GM18508 (cell line): ENCODE measurements around the gene C10orf143.
"Not testable (repeated sequence)": the region's sequence is repeated elsewhere in the genome, so short reads cannot be mapped to it uniquely, and the experiment has no call there.

Experiments used
- ATAC-seq: cut with Tn5 transposase; IDR thresholded peaks from one replicate; pipeline ENCODE4 v1.9.1; 2021; ENCODE audit warnings: moderate number of reproducible peaks; ENCODE audit not compliant: insufficient read depth, unreplicated experiment

C10orf143 gene

GRCh38 chr10:130110246-130111112 is at the start of gene C10orf143:
Gene C10orf143 (minus strand): TSS chr10:130110830. CDS start chr10:130110772, 58 bp downstream.
- ATAC-seq = peak; percentile 55

- ATAC-seq = no peak
Measured at GRCh38 chr10:130159192-130159794, 48.7 kb upstream of the C10orf143 start.

- ATAC-seq = no peak
Measured at GRCh38 chr10:130146042-130146441, 35.4 kb upstream of the C10orf143 start.

- peak; percentile 67 for ATAC-seq
Measured at GRCh38 chr10:130141878-130142277, 31.2 kb upstream of the C10orf143 start.

GRCh38 chr10:130141460-130141859 is 30.8 kb upstream of the C10orf143 start:
- no peak for ATAC-seq

- ATAC-seq = no peak
Measured at GRCh38 chr10:130141038-130141437, 30.4 kb upstream of the C10orf143 start.

GRCh38 chr10:130140425-130140824 is 29.8 kb upstream of the C10orf143 start:
- peak; percentile 34 for ATAC-seq

- no peak for ATAC-seq
Measured at GRCh38 chr10:130138479-130138866, 27.8 kb upstream of the C10orf143 start.

- ATAC-seq = no peak
Measured at GRCh38 chr10:130137659-130138478, 27.2 kb upstream of the C10orf143 start.

GRCh38 chr10:130137090-130137448 is 26.4 kb upstream of the C10orf143 start:
- ATAC-seq = no peak

GRCh38 chr10:130136226-130137089 is 25.8 kb upstream of the C10orf143 start, which contains the start of gene GLRX3:
Gene GLRX3 (plus strand): TSS chr10:130136391. CDS start chr10:130136421, 30 bp downstream.
- ATAC-seq = peak; percentile 60

- no peak for ATAC-seq
Measured at GRCh38 chr10:130135676-130136225, 25.1 kb upstream of the C10orf143 start.

- no peak for ATAC-seq
Measured at GRCh38 chr10:130128922-130129321, 18.3 kb upstream of the C10orf143 start.

- ATAC-seq = peak; percentile 15
Measured at GRCh38 chr10:130128062-130128781, 17.6 kb upstream of the C10orf143 start.

GRCh38 chr10:130127364-130128061 is 16.9 kb upstream of the C10orf143 start:
- peak; percentile 81 for ATAC-seq

- ATAC-seq = no peak
Measured at GRCh38 chr10:130121486-130122079, 11.0 kb upstream of the C10orf143 start.

GRCh38 chr10:130117535-130117934 is 6.9 kb upstream of the C10orf143 start:
- not testable (repeated sequence) for ATAC-seq

GRCh38 chr10:130116942-130117341 is 6.3 kb upstream of the C10orf143 start:
- not testable (repeated sequence) for ATAC-seq
